Panc1 (cell line): Measurements from ENCODE around the gene WNK2. TPM values are rescaled to one million over a fixed set of nuclear protein-coding genes. Genes with fewer than 3 reads are reported as not detected.

Experiments used
- ATAC-seq: fragments of 200-7000 bp; cut with Tn5 transposase; 2 replicates; pipeline ENCODE4 v1.9.1; 2020; ENCODE audit warnings: mild to moderate bottlenecking, moderate library complexity
- BruUV-seq: library from RNA; stranded (reverse); fragments of 400-500 nt; replicated peaks from 2 replicates; lab custom pipeline; 2021; lab: Mats Ljungman, UMichigan
- CTCF ChIA-PET: fragments of 300-600 bp; sonication (Branson Sonifier 250); formaldehyde crosslinking; loops from one replicate; lab custom pipeline; 2022; ENCODE audit warnings: antibody characterized with exemption; lab: Charles Lee
- POLR2A ChIA-PET: fragments of 300-600 bp; sonication (Branson Sonifier 250); formaldehyde crosslinking; loops from one replicate; lab custom pipeline; 2022; ENCODE audit warnings: antibody characterized with exemption; lab: Charles Lee
- DNase-seq: peaks from one replicate; pipeline ENCODE4 v3.0.0-alpha.2; 2010; ENCODE audit warnings: low read depth, low spot score
- H3K27ac ChIP-seq: 2 replicates; pipeline ENCODE4 v1.5.1; 2011; ENCODE audit warnings: mild to moderate bottlenecking, low read length, inconsistent platforms
- H3K27me3 ChIP-seq: fragments of 200-500 bp; sonication (Bioruptor generic); 2 replicates; pipeline ENCODE4 v1.6.0; 2014; ENCODE audit warnings: low read length, inconsistent platforms; ENCODE audit not compliant: control insufficient read depth, insufficient read depth
- H3K36me3 ChIP-seq: fragments of 200-500 bp; sonication (Bioruptor generic); 2 replicates; pipeline ENCODE4 v1.5.1; 2014; ENCODE audit warnings: inconsistent platforms, mild to moderate bottlenecking, low read length, moderate library complexity; ENCODE audit not compliant: control insufficient read depth, insufficient read depth
- H3K4me1 ChIP-seq: 2 replicates; pipeline ENCODE4 v1.5.1; 2011; ENCODE audit warnings: inconsistent platforms, mild to moderate bottlenecking, low read length, moderate library complexity; ENCODE audit not compliant: control insufficient read depth, insufficient read depth
- H3K4me3 ChIP-seq, 2 experiments: 2 replicates each; pipeline ENCODE4 v1.5.1; 2011 to 2012; ENCODE audit warnings: low read depth in 2 of 2, low read length in 2 of 2, mild to moderate bottlenecking in 2 of 2, inconsistent platforms in 1 of 2, moderate library complexity in 1 of 2
- H3K9me3 ChIP-seq: fragments of 200-500 bp; sonication (Bioruptor generic); 2 replicates; pipeline ENCODE4 v1.5.1; 2014; ENCODE audit warnings: low read depth, mild to moderate bottlenecking, inconsistent platforms, low read length, moderate library complexity; ENCODE audit not compliant: control insufficient read depth, insufficient read depth
- POLR2AphosphoS5 ChIP-seq: IDR thresholded peaks from 2 replicates; pipeline ENCODE4 v1.6.1; 2012; ENCODE audit warnings: mild to moderate bottlenecking, low read depth, low read length, moderate library complexity
- SIN3A ChIP-seq: IDR thresholded peaks from 2 replicates; pipeline ENCODE4 v1.6.1; 2012; ENCODE audit warnings: low read depth, mild to moderate bottlenecking, low read length, moderate library complexity, borderline replicate concordance; ENCODE audit not compliant: insufficient read depth
- TCF7L2 ChIP-seq: IDR thresholded peaks from 2 replicates; pipeline ENCODE4 v1.6.1; 2011; ENCODE audit warnings: mild to moderate bottlenecking, low read depth, low read length, inconsistent platforms
- in situ Hi-C: cut with HindIII; loops from 2 replicates; pipeline ENCODE4 v1.10.0; 2016; ENCODE audit warnings: low sequenced_read_pairs, low pct_unique_long_range_greater_than_20kb
- intact Hi-C: fragments of 100-400 bp; cut with micrococcal nuclease; formaldehyde crosslinking; loops from one replicate; pipeline ENCODE4 v1.10.0; 2022; ENCODE audit not compliant: unreplicated experiment
- total RNA-seq: library from RNA; stranded (reverse); gene quantifications from one replicate; pipeline ENCODE4 v1.2.1, GENCODE V29; 2021; ENCODE audit not compliant: unreplicated experiment
- TF ChIP-seq, protein P1 (sequence below), 2 experiments: IDR thresholded peaks; 2 replicates each; pipeline ENCODE4 v1.6.1; 2011 to 2012; ENCODE audit warnings: low read depth in 2 of 2, control low read depth in 1 of 2, low read length in 1 of 2, mild to moderate bottlenecking in 1 of 2, moderate library complexity in 1 of 2; ENCODE audit not compliant: insufficient read depth in 1 of 2
- TF ChIP-seq, protein P2 (sequence below): fragments of 450-650 bp; IDR thresholded peaks from 2 replicates; pipeline ENCODE4 v1.5.1; 2017; ENCODE audit warnings: mild to moderate bottlenecking

The WNK2 gene
- total RNA-seq, 1 experiment from 2014 or later: 13.7 TPM

DNA sequence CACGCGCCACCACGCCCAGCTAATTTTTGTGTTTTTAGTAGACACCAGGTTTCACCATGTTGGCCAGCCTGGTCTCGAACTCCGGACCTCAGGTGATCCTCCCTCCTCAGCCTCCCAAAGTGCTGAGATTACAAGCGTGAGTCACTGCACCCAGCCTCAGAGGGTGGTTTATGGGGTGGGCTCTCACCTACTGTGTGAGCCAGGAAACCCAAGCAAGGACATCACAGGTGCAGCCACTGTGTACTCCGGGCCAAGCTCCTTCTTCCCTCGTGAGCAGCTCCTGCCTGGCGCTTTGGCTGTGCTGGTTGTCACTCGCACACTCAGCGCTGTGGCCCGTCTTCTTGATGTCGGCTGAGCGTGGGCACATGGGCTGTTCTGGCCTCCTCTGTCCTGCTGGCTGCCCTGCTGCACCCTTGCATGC, 70.1 kb downstream of the WNK2 start:
- TF ChIP-seq SIN3A: no peak
- TF ChIP-seq, protein P1, sequence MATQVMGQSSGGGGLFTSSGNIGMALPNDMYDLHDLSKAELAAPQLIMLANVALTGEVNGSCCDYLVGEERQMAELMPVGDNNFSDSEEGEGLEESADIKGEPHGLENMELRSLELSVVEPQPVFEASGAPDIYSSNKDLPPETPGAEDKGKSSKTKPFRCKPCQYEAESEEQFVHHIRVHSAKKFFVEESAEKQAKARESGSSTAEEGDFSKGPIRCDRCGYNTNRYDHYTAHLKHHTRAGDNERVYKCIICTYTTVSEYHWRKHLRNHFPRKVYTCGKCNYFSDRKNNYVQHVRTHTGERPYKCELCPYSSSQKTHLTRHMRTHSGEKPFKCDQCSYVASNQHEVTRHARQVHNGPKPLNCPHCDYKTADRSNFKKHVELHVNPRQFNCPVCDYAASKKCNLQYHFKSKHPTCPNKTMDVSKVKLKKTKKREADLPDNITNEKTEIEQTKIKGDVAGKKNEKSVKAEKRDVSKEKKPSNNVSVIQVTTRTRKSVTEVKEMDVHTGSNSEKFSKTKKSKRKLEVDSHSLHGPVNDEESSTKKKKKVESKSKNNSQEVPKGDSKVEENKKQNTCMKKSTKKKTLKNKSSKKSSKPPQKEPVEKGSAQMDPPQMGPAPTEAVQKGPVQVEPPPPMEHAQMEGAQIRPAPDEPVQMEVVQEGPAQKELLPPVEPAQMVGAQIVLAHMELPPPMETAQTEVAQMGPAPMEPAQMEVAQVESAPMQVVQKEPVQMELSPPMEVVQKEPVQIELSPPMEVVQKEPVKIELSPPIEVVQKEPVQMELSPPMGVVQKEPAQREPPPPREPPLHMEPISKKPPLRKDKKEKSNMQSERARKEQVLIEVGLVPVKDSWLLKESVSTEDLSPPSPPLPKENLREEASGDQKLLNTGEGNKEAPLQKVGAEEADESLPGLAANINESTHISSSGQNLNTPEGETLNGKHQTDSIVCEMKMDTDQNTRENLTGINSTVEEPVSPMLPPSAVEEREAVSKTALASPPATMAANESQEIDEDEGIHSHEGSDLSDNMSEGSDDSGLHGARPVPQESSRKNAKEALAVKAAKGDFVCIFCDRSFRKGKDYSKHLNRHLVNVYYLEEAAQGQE (IDR thresholded peaks at IDR 0.05; ENCODE audit: insufficient read depth in 1 of 2, low read depth in 2 of 2, low read length in 1 of 2): no peak
- no peak for TF ChIP-seq TCF7L2
- TF ChIP-seq POLR2AphosphoS5: no peak
- TF ChIP-seq, protein P2, sequence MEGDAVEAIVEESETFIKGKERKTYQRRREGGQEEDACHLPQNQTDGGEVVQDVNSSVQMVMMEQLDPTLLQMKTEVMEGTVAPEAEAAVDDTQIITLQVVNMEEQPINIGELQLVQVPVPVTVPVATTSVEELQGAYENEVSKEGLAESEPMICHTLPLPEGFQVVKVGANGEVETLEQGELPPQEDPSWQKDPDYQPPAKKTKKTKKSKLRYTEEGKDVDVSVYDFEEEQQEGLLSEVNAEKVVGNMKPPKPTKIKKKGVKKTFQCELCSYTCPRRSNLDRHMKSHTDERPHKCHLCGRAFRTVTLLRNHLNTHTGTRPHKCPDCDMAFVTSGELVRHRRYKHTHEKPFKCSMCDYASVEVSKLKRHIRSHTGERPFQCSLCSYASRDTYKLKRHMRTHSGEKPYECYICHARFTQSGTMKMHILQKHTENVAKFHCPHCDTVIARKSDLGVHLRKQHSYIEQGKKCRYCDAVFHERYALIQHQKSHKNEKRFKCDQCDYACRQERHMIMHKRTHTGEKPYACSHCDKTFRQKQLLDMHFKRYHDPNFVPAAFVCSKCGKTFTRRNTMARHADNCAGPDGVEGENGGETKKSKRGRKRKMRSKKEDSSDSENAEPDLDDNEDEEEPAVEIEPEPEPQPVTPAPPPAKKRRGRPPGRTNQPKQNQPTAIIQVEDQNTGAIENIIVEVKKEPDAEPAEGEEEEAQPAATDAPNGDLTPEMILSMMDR: no peak
- Histone ChIP-seq H3K36me3 (no peaks in the 10 kb centered on the region), H3K9me3 (no peaks in the 10 kb centered on the region), H3K27me3 (no peaks in the 10 kb centered on the region), H3K4me1 (no peaks in the 10 kb centered on the region), H3K27ac (no peak overlapping the region), H3K4me3 (no peak overlapping the region)
- DNase-seq: no peak
- BruUV-seq: no TSS peak
- CTCF ChIA-PET: no interaction called here
- in situ Hi-C loops (no loop called here), intact Hi-C loops (no loop called here)
- no peak for ATAC-seq
- POLR2A ChIA-PET: no interaction called here

DNA sequence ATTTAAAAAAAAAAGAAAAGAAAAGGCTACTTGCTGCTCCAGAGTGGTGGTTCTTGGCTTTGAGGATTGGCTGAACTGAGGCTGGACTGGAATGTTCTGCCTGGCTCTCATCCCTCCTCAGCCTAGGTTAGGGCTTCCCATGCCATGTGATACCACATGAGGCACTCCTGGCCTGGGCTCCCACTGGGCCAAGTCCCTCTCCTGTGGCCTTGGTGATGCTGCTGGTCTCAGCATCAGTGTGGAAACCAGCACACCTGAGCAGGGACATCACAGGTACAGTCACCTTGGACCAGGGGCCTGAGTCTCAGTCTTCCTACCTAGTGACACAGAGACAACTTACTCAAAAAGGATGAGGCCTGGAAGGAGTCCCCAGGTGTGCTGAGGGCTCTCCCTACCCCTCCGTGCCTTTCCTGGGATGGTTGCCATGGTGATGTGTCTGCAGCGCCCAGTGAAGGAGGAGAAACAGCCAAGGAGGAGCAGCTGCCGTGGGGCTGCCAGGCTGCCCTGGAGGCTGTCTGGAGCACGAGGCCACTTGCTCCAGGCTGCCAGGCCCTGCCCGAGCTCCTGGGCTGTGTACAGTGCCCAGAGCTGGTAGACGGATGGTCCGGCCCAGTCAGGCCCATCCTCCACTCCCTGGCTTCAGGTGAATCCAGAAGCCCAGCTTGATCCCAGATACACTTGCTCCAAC, 71.0 kb downstream of the WNK2 start:
- Histone ChIP-seq H3K9me3 (no peaks in the 10 kb centered on the region), H3K4me3 (no peak overlapping the region), H3K27me3 (no peaks in the 10 kb centered on the region), H3K4me1 (no peaks in the 10 kb centered on the region), H3K36me3 (no peaks in the 10 kb centered on the region), H3K27ac (no peak overlapping the region)
- intact Hi-C loops: no loop called here
- no peak for DNase-seq
- TF ChIP-seq TCF7L2: no peak
- no peak for TF ChIP-seq POLR2AphosphoS5
- TF ChIP-seq, protein P1 (IDR thresholded peaks at IDR 0.05; ENCODE audit: insufficient read depth in 1 of 2, low read depth in 2 of 2, low read length in 1 of 2): no peak
- no peak for TF ChIP-seq SIN3A
- ATAC-seq: no peak
- in situ Hi-C loops: no loop called here
- BruUV-seq: no TSS peak
- ChIA-PET POLR2A (no interaction called here), CTCF (no interaction called here)
